GM23338 (cell line): Measurements from ENCODE around the gene JMY. TPM values are rescaled to one million over a fixed set of nuclear protein-coding genes. Genes with fewer than 3 reads are reported as not detected.

ENCODE experiments used
- ATAC-seq: fragments of 200-7000 bp; cut with Tn5 transposase; 3 replicates; pipeline ENCODE4 v1.9.1; 2020
- DNase-seq: peaks from one replicate; pipeline ENCODE4 v3.0.0-alpha.2; 2015; ENCODE audit warnings: low spot score
- H2AFZ ChIP-seq: fragments of 200-600 bp; sonication (generic); 2 replicates; pipeline ENCODE4 v1.8.0; 2016; ENCODE audit warnings: antibody characterized with exemption, mild to moderate bottlenecking, moderate library complexity
- H3F3A ChIP-seq: fragments of 200-600 bp; sonication (generic); replicated peaks from 2 replicates; pipeline ENCODE4 v1.8.0; 2017; ENCODE audit warnings: antibody characterized with exemption, mixed run types, low read depth
- H3K27ac ChIP-seq: fragments of 200-600 bp; sonication (generic); 2 replicates; pipeline ENCODE4 v1.6.1; 2016; ENCODE audit warnings: low read depth
- H3K27me3 ChIP-seq: fragments of 200-600 bp; sonication (generic); 2 replicates; pipeline ENCODE4 v1.8.0; 2016; ENCODE audit warnings: mild to moderate bottlenecking, mixed run types, moderate library complexity; ENCODE audit not compliant: insufficient read depth
- H3K36me3 ChIP-seq: fragments of 200-600 bp; sonication (generic); 2 replicates; pipeline ENCODE4 v1.8.0; 2016; ENCODE audit warnings: mild to moderate bottlenecking; ENCODE audit not compliant: insufficient read depth
- H3K4me1 ChIP-seq: fragments of 200-600 bp; sonication (generic); 2 replicates; pipeline ENCODE4 v1.8.0; 2016; ENCODE audit warnings: mild to moderate bottlenecking, moderate library complexity; ENCODE audit not compliant: insufficient read depth
- H3K4me2 ChIP-seq: fragments of 200-600 bp; sonication (generic); 2 replicates; pipeline ENCODE4 v1.7.1; 2017; ENCODE audit warnings: mixed run types
- H3K4me3 ChIP-seq: fragments of 200-600 bp; sonication (generic); 2 replicates; pipeline ENCODE4 v1.6.1; 2016; ENCODE audit warnings: mixed run types
- H3K79me2 ChIP-seq: fragments of 200-600 bp; sonication (generic); replicated peaks from 2 replicates; pipeline ENCODE4 v1.8.0; 2017; ENCODE audit warnings: mild to moderate bottlenecking; ENCODE audit not compliant: insufficient read depth
- H3K9me2 ChIP-seq: fragments of 200-600 bp; sonication (generic); 2 replicates; pipeline ENCODE4 v1.8.0; 2017; ENCODE audit not compliant: insufficient read depth
- H4K20me1 ChIP-seq: fragments of 200-600 bp; sonication (generic); replicated peaks from 2 replicates; pipeline ENCODE4 v1.8.0; 2017; ENCODE audit warnings: mild to moderate bottlenecking; ENCODE audit not compliant: insufficient read depth
- H3K27ac Mint-ChIP-seq: 2 replicates; pipeline ENCODE4 v1.8.0; 2020; ENCODE audit warnings: inconsistent platforms, mild to moderate bottlenecking, moderate library complexity, mixed read lengths
- H3K27me3 Mint-ChIP-seq: 3 replicates; pipeline ENCODE4 v1.8.0; 2022; ENCODE audit warnings: low read depth, mild to moderate bottlenecking, moderate library complexity, mixed read lengths, inconsistent platforms; ENCODE audit not compliant: insufficient read depth, poor library complexity
- H3K36me3 Mint-ChIP-seq: 3 replicates; pipeline ENCODE4 v1.8.0; 2021; ENCODE audit warnings: low read depth, mild to moderate bottlenecking, inconsistent platforms, moderate library complexity, mixed read lengths
- H3K4me1 Mint-ChIP-seq: 3 replicates; pipeline ENCODE4 v1.8.0; 2020; ENCODE audit warnings: mild to moderate bottlenecking, inconsistent platforms, mixed read lengths
- H3K4me3 Mint-ChIP-seq: 3 replicates; pipeline ENCODE4 v1.8.0; 2021; ENCODE audit warnings: moderate library complexity, mild to moderate bottlenecking, inconsistent platforms, mixed read lengths
- H3K9me3 Mint-ChIP-seq: 3 replicates; pipeline ENCODE4 v1.8.0; 2020; ENCODE audit warnings: moderate library complexity, mild to moderate bottlenecking, inconsistent platforms, mixed read lengths
- CREB1 ChIP-seq: fragments of 250-450 bp; sonication (Bioruptor Pico); IDR thresholded peaks from 2 replicates; pipeline ENCODE4 v1.5.0; 2020; ENCODE audit warnings: low read depth, mild to moderate bottlenecking, moderate library complexity
- ETS1 ChIP-seq: IDR thresholded peaks from 2 replicates; pipeline ENCODE4 v1.6.1; 2016; ENCODE audit warnings: antibody characterized with exemption
- EZH2 ChIP-seq: fragments of 200-600 bp; sonication (generic); IDR thresholded peaks from one replicate; pipeline ENCODE4 v1.8.0; 2017; ENCODE audit warnings: antibody characterized with exemption, mild to moderate bottlenecking, low read depth; ENCODE audit not compliant: unreplicated experiment
- EZH2phosphoT487 ChIP-seq: fragments of 200-600 bp; sonication (generic); IDR thresholded peaks from one replicate; pipeline ENCODE4 v1.8.1; 2018; ENCODE audit warnings: antibody characterized with exemption; ENCODE audit not compliant: unreplicated experiment
- JUNB ChIP-seq: IDR thresholded peaks from one replicate; pipeline ENCODE4 v1.6.1; 2016; ENCODE audit warnings: antibody characterized with exemption; ENCODE audit not compliant: unreplicated experiment
- NANOG ChIP-seq: IDR thresholded peaks from 2 replicates; pipeline ENCODE4 v1.6.1; 2016; ENCODE audit warnings: antibody characterized with exemption, borderline replicate concordance
- POLR2AphosphoS5 ChIP-seq: IDR thresholded peaks from 2 replicates; pipeline ENCODE4 v1.6.1; 2016; ENCODE audit warnings: antibody characterized with exemption, low read depth
- REST ChIP-seq: IDR thresholded peaks from one replicate; pipeline ENCODE4 v1.6.1; 2018; ENCODE audit warnings: antibody characterized with exemption; ENCODE audit not compliant: unreplicated experiment
- ZNF462 ChIP-seq: fragments of 250-450 bp; sonication (Bioruptor Pico); IDR thresholded peaks from 2 replicates; pipeline ENCODE4 v1.5.0; 2020; ENCODE audit warnings: mild to moderate bottlenecking, moderate library complexity
- polyA plus RNA-seq: library from polyadenylated mRNA; unstranded; fragments of >200 nt; fragmentation: Nextera tagmentation; extraction: Ambion mirVana; gene quantifications from 2 replicates; pipeline ENCODE4 v1.2.1, GENCODE V29; 2016
- total RNA-seq: library from RNA; depleted of rRNA; stranded (reverse); fragments of >200 nt; shearing (Covaris generic); gene quantifications from 2 replicates; pipeline ENCODE4 v1.2.3, GENCODE V29; 2014

Gene JMY
- total and polyA plus RNA-seq, 2 experiments from 2014 or later, result 6.2 to 18.4 TPM

GRCh38 chr5:79229357-79230174, 6.4 kb upstream of the JMY start:
- H3K9me3 Mint-ChIP-seq, result no peaks in the 10 kb centered on the region; the same call in 2 of the 3 replicates
- peaks cover 3% of the 10 kb centered on the region for H3K27me3 Mint-ChIP-seq
- no peak overlapping the region for H3K4me3 Mint-ChIP-seq
- no peaks in the 10 kb centered on the region for H3K36me3 ChIP-seq
- no peak overlapping the region for H2AFZ ChIP-seq
- no peak for ATAC-seq
- no peaks in the 10 kb centered on the region for H3K36me3 Mint-ChIP-seq
- no peak for DNase-seq
- H3K79me2 ChIP-seq, result no peaks in the 10 kb centered on the region
- H3K27ac Mint-ChIP-seq, result no peak overlapping the region
- H4K20me1 ChIP-seq, result no peaks in the 10 kb centered on the region
- no peaks in the 10 kb centered on the region for H3F3A ChIP-seq
- TF ChIP-seq POLR2AphosphoS5, result no peak
- no peak for TF ChIP-seq EZH2
- no peak for TF ChIP-seq REST
- no peak for TF ChIP-seq EZH2phosphoT487
- TF ChIP-seq ETS1, result no peak
- TF ChIP-seq JUNB, result no peak
- TF ChIP-seq CREB1 (CRISPR knock-in tag), result no peak
- no peak for TF ChIP-seq NANOG
- no peak for TF ChIP-seq ZNF462 (CRISPR knock-in tag)
- H3K4me1 Mint-ChIP-seq, result no peaks in the 10 kb centered on the region
- no peak overlapping the region for H3K27ac ChIP-seq
- no peaks in the 10 kb centered on the region for H3K9me2 ChIP-seq
- no peak overlapping the region for H3K4me3 ChIP-seq
- H3K4me1 ChIP-seq, result 0 out of 2 replicates have a peak, but pooled peaks cover 2% of the 10 kb centered on the region
- peaks cover 4% of the 10 kb centered on the region; the same call in 1 of the 2 replicates for H3K27me3 ChIP-seq
- no peak overlapping the region for H3K4me2 ChIP-seq
